ENCODE measurements around the gene KRT78. TPM values are rescaled to one million over a fixed set of nuclear protein-coding genes. Genes with fewer than 3 reads are reported as not detected.

KRT78 gene
- total RNA-seq, 1 experiment from 2014 or later: not detected

GRCh38 chr12:52829986-52830770, 18.6 kb downstream of the KRT78 start:
- DNase-seq (ENCODE audit: low spot score) (no peak), ATAC-seq (no peak)
- Mint-ChIP-seq H3K4me3 (no peak overlapping the region), H3K27ac (no peak overlapping the region), H3K9me3 (peaks cover 6% of the 10 kb centered on the region), H3K4me1 (peaks cover 7% of the 10 kb centered on the region), H3K36me3 (no peaks in the 10 kb centered on the region), H3K27me3 (ENCODE audit: low read depth) (no peaks in the 10 kb centered on the region; the same call in 1 of the 2 replicates)
- CTCF ChIA-PET: no interaction called here
- TF ChIP-seq ARID4B (CRISPR knock-in tag; IDR thresholded peaks at IDR 0.05; ENCODE audit: borderline replicate concordance) (no peak), ZNF512 (CRISPR knock-in tag; IDR thresholded peaks at IDR 0.05; ENCODE audit: borderline replicate concordance) (no peak), USF1 (CRISPR knock-in tag; IDR thresholded peaks at IDR 0.05) (no peak), MAX (CRISPR knock-in tag; IDR thresholded peaks at IDR 0.05) (no peak), EMX1 (CRISPR knock-in tag; IDR thresholded peaks at IDR 0.05) (no peak), NFATC4 (CRISPR knock-in tag; IDR thresholded peaks at IDR 0.05) (no peak), AR (CRISPR knock-in tag; IDR thresholded peaks at IDR 0.05) (no peak), KAT7 (CRISPR knock-in tag; IDR thresholded peaks at IDR 0.05; ENCODE audit: borderline replicate concordance) (no peak), PREB (CRISPR knock-in tag; IDR thresholded peaks at IDR 0.05; ENCODE audit: borderline replicate concordance) (no peak), TEAD4 (CRISPR knock-in tag; IDR thresholded peaks at IDR 0.05) (no peak), ZNF219 (CRISPR knock-in tag; IDR thresholded peaks at IDR 0.05; ENCODE audit: borderline replicate concordance) (no peak), ZBTB21 (CRISPR knock-in tag; IDR thresholded peaks at IDR 0.05; ENCODE audit: borderline replicate concordance) (no peak), SMAD3 (CRISPR knock-in tag; IDR thresholded peaks at IDR 0.05; ENCODE audit: borderline replicate concordance) (no peak), CBFB (CRISPR knock-in tag; IDR thresholded peaks at IDR 0.05; ENCODE audit: low read depth) (no peak), NR3C1 (CRISPR knock-in tag; conservative IDR thresholded peaks at IDR 0.05; ENCODE audit: low read depth) (no peak), TEAD1 (CRISPR knock-in tag; IDR thresholded peaks at IDR 0.05) (no peak), JUN (CRISPR knock-in tag; IDR thresholded peaks at IDR 0.05) (no peak)
- POLR2A ChIA-PET: no interaction called here

All from WTC11 (cell line).